H1 (cell line): Measurements from ENCODE around the gene GBE1. TPM values are rescaled to one million over a fixed set of nuclear protein-coding genes. Genes with fewer than 3 reads are reported as not detected.

Source experiments
- CHD1 ChIP-seq: IDR thresholded peaks from 2 replicates; pipeline ENCODE4 v1.6.1; 2012; ENCODE audit warnings: low read depth, low read length, improper control_type of control experiment
- CHD7 ChIP-seq: fragments of 300-600 bp; sonication (generic); IDR thresholded peaks from 2 replicates; pipeline ENCODE4 v1.7.1; 2012; ENCODE audit warnings: low read length, moderate library complexity, mild to moderate bottlenecking, inconsistent platforms; ENCODE audit not compliant: insufficient replicate concordance
- CREB1 ChIP-seq: IDR thresholded peaks from 2 replicates; pipeline ENCODE4 v1.6.1; 2012; ENCODE audit warnings: inconsistent platforms
- CTBP2 ChIP-seq: IDR thresholded peaks from 2 replicates; pipeline ENCODE4 v1.7.0; 2011; ENCODE audit warnings: borderline replicate concordance, mild to moderate bottlenecking, moderate library complexity, mixed read lengths, low read length; ENCODE audit not compliant: insufficient read depth, insufficient read length
- EGR1 ChIP-seq: IDR thresholded peaks from 2 replicates; pipeline ENCODE4 v1.6.1; 2011; ENCODE audit warnings: low read depth, low read length, borderline replicate concordance
- HDAC6 ChIP-seq: IDR thresholded peaks from one replicate; pipeline ENCODE4 v1.7.1; 2012; ENCODE audit warnings: low read depth, mild to moderate bottlenecking, inconsistent platforms, low read length, moderate library complexity
- JUND ChIP-seq: IDR thresholded peaks from 2 replicates; pipeline ENCODE4 v1.6.1; 2011; ENCODE audit warnings: mild to moderate bottlenecking, improper control_type of control experiment, low read length
- MAFK ChIP-seq: IDR thresholded peaks from 2 replicates; pipeline ENCODE4 v1.6.1; 2012; ENCODE audit warnings: low read depth, mild to moderate bottlenecking, improper control_type of control experiment, low read length
- RBBP5 ChIP-seq: IDR thresholded peaks from 2 replicates; pipeline ENCODE4 v1.7.1; 2012; ENCODE audit warnings: low read depth, mild to moderate bottlenecking, inconsistent platforms, low read length, moderate library complexity, borderline replicate concordance
- SP1 ChIP-seq: IDR thresholded peaks from 2 replicates; pipeline ENCODE4 v1.6.1; 2011; ENCODE audit warnings: low read depth, low read length
- SP2 ChIP-seq: IDR thresholded peaks from 2 replicates; pipeline ENCODE4 v1.6.1; 2012; ENCODE audit warnings: mild to moderate bottlenecking, low read length, inconsistent platforms
- SRF ChIP-seq: IDR thresholded peaks from 2 replicates; pipeline ENCODE4 v1.6.1; 2011; ENCODE audit warnings: mild to moderate bottlenecking, low read depth, low read length, moderate library complexity
- polyA plus RNA-seq, 7 experiments: library from polyadenylated mRNA; depleted of rRNA in 3 of 7; stranded (reverse) in 5 of 7; unstranded in 2 of 7; fragments of >200 nt in 5 of 7; fragments of 200-250 nt in 2 of 7; gene quantifications; 1 replicate in 5 of 7; 2 replicates in 1 of 7; 4 replicates in 1 of 7; pipeline versions ENCODE4 v1.2.1 to v1.2.3, GENCODE V29; 2011 to 2013; ENCODE audit warnings: missing spikeins in 2 of 7, mixed read lengths in 2 of 7
- total RNA-seq: library from RNA; stranded (reverse); fragmentation: NEBNext Ultra II Directional; extraction: Animal tissue kit (Norgen Biotek cat#: 25700); gene quantifications from 2 replicates; pipeline ENCODE4 v1.2.1, GENCODE V29; 2021

The GBE1 gene
- total and polyA plus RNA-seq, 2 of the 8 experiments (the other 6 are each of a cell fraction or from before 2014, with no cell fraction given): 3.3 to 7.3 TPM

DNA sequence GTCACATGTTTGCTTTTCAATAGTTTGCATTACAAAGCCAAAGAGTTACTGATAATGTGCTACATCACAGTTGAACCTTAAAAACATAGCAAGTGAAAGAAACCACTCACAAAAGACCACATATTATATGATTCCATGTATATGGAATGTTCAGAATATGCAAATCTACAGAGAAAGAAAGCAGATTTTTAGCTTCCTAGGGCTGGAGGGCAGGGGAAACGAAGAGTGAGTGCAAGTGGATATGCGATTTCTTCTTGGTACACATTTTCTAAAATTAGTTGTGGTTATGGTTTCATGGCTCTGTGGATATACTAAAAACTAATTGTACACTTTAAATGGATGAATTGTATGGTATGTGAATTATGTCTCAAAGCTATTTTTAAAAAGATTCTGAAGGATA is 4.0 kb upstream of the GBE1 start (continued):
- TF ChIP-seq CHD7 (no peak), CTBP2 (no peak), CREB1 (no peak), HDAC6 (no peak), SP1 (no peak), EGR1 (no peak), SP2 (no peak), CHD1 (no peak), JUND (no peak), MAFK (no peak), SRF (no peak), RBBP5 (no peak)
